H9 (cell line): ENCODE data around the gene TBC1D23. TPM values are rescaled to one million over a fixed set of nuclear protein-coding genes. Genes with fewer than 3 reads are reported as not detected.

Experiments used
- DNase-seq: peaks from one replicate; pipeline ENCODE4 v3.0.0-alpha.2; 2017
- H2AFZ ChIP-seq: one replicate; pipeline ENCODE4 v1.6.1; 2013; ENCODE audit warnings: mild to moderate bottlenecking, low read length, control low read depth, moderate library complexity
- H2AK5ac ChIP-seq: 2 replicates; pipeline ENCODE4 v1.6.1; 2013; ENCODE audit warnings: low read length, control low read depth, mixed read lengths; ENCODE audit not compliant: insufficient read length
- H2BK120ac ChIP-seq: one replicate; pipeline ENCODE4 v1.6.1; 2013; ENCODE audit warnings: low read depth, mild to moderate bottlenecking, low read length, control low read depth, inconsistent platforms; ENCODE audit not compliant: poor library complexity, severe bottlenecking
- H2BK12ac ChIP-seq: 2 replicates; pipeline ENCODE4 v1.6.1; 2013; ENCODE audit warnings: low read length, control low read depth, mixed read lengths, low read depth; ENCODE audit not compliant: insufficient read length
- H2BK15ac ChIP-seq: 2 replicates; pipeline ENCODE4 v1.6.1; 2013; ENCODE audit warnings: low read depth, low read length, control low read depth
- H2BK20ac ChIP-seq: one replicate; pipeline ENCODE4 v1.6.1; 2013; ENCODE audit warnings: low read depth, mild to moderate bottlenecking, low read length, control low read depth, inconsistent platforms; ENCODE audit not compliant: poor library complexity, severe bottlenecking
- H2BK5ac ChIP-seq: 2 replicates; pipeline ENCODE4 v1.6.1; 2013; ENCODE audit warnings: low read length, control low read depth, mixed read lengths; ENCODE audit not compliant: insufficient read length
- H3K14ac ChIP-seq: 2 replicates; pipeline ENCODE4 v1.6.1; 2013; ENCODE audit warnings: low read length, control low read depth; ENCODE audit not compliant: insufficient read depth
- H3K18ac ChIP-seq: 2 replicates; pipeline ENCODE4 v1.6.1; 2013; ENCODE audit warnings: low read depth, mild to moderate bottlenecking, mixed read lengths, low read length, control low read depth; ENCODE audit not compliant: insufficient read length
- H3K23ac ChIP-seq: 2 replicates; pipeline ENCODE4 v1.6.1; 2013; ENCODE audit warnings: low read length, control low read depth, mixed read lengths, low read depth; ENCODE audit not compliant: insufficient read length
- H3K23me2 ChIP-seq: 2 replicates; pipeline ENCODE4 v1.6.1; 2013; ENCODE audit warnings: low read depth, mild to moderate bottlenecking, mixed read lengths, low read length, control low read depth; ENCODE audit not compliant: insufficient read length, poor library complexity, severe bottlenecking
- H3K27ac ChIP-seq: 2 replicates; pipeline ENCODE4 v1.5.1; 2013; ENCODE audit warnings: low read length, control low read depth, mixed read lengths, low read depth; ENCODE audit not compliant: insufficient read length
- H3K27me3 ChIP-seq: 2 replicates; pipeline ENCODE4 v1.6.1; 2013; ENCODE audit warnings: low read length, control low read depth, inconsistent platforms; ENCODE audit not compliant: insufficient read depth
- H3K4ac ChIP-seq: 2 replicates; pipeline ENCODE4 v1.6.1; 2013; ENCODE audit warnings: low read depth, mild to moderate bottlenecking, control low read depth, inconsistent platforms, low read length, moderate library complexity
- H3K4me1 ChIP-seq: 2 replicates; pipeline ENCODE4 v1.6.1; 2013; ENCODE audit warnings: low read length, control low read depth, inconsistent platforms; ENCODE audit not compliant: insufficient read depth
- H3K4me2 ChIP-seq: 2 replicates; pipeline ENCODE4 v1.6.1; 2013; ENCODE audit warnings: low read length, control low read depth, mixed read lengths; ENCODE audit not compliant: insufficient read length, insufficient read depth
- H3K56ac ChIP-seq: 2 replicates; pipeline ENCODE4 v1.6.1; 2013; ENCODE audit warnings: low read depth, mild to moderate bottlenecking, mixed read lengths, low read length, control low read depth; ENCODE audit not compliant: insufficient read length
- H3K79me1 ChIP-seq: 2 replicates; pipeline ENCODE4 v1.6.1; 2013; ENCODE audit warnings: low read depth, mild to moderate bottlenecking, moderate library complexity, low read length, control low read depth, inconsistent platforms; ENCODE audit not compliant: insufficient read depth, poor library complexity, severe bottlenecking
- H3K79me2 ChIP-seq: 2 replicates; pipeline ENCODE4 v1.6.1; 2013; ENCODE audit warnings: low read length, control low read depth, inconsistent platforms; ENCODE audit not compliant: insufficient read depth
- H3K9ac ChIP-seq: 2 replicates; pipeline ENCODE4 v1.6.1; 2013; ENCODE audit warnings: low read length, control low read depth, mixed read lengths; ENCODE audit not compliant: insufficient read length; ENCODE audit errors: extremely low read depth
- H3K9me3 ChIP-seq: one replicate; pipeline ENCODE4 v1.6.1; 2013; ENCODE audit warnings: low read depth, low read length, inconsistent platforms; ENCODE audit not compliant: control insufficient read depth
- H3T11ph ChIP-seq: one replicate; pipeline ENCODE4 v1.6.1; 2013; ENCODE audit warnings: mild to moderate bottlenecking, low read length, control low read depth, inconsistent platforms
- H4K20me1 ChIP-seq: one replicate; pipeline ENCODE4 v1.6.1; 2013; ENCODE audit not compliant: control insufficient read depth, insufficient read length, insufficient read depth
- H4K5ac ChIP-seq: 2 replicates; pipeline ENCODE4 v1.6.1; 2013; ENCODE audit warnings: low read depth, mild to moderate bottlenecking, mixed read lengths, low read length, control low read depth; ENCODE audit not compliant: insufficient read length
- H4K8ac ChIP-seq: replicated peaks from 2 replicates; pipeline ENCODE4 v1.6.1; 2013; ENCODE audit warnings: low read length, control low read depth, mixed read lengths, low read depth; ENCODE audit not compliant: insufficient read length
- H4K91ac ChIP-seq: 2 replicates; pipeline ENCODE4 v1.6.1; 2013; ENCODE audit warnings: low read depth, mild to moderate bottlenecking, moderate library complexity, mixed read lengths, low read length, control low read depth; ENCODE audit not compliant: insufficient read length
- H3K27ac Mint-ChIP-seq, 3 experiments: 2 replicates in 2 of 3; 3 replicates in 1 of 3; pipeline ENCODE4 v1.8.0; 2020 to 2021; ENCODE audit warnings: mixed read lengths in 3 of 3, mild to moderate bottlenecking in 1 of 3, moderate library complexity in 1 of 3
- H3K27me3 Mint-ChIP-seq: 2 replicates; pipeline ENCODE4 v1.8.0; 2021; ENCODE audit warnings: low read depth, mild to moderate bottlenecking, moderate library complexity, mixed read lengths
- H3K36me3 Mint-ChIP-seq, 3 experiments: 2 replicates in 2 of 3; 3 replicates in 1 of 3; pipeline ENCODE4 v1.8.0; 2020 to 2021; ENCODE audit warnings: low read depth in 3 of 3, mixed read lengths in 3 of 3; ENCODE audit not compliant: insufficient read depth in 1 of 3
- H3K4me1 Mint-ChIP-seq, 2 experiments: 2 replicates each; pipeline ENCODE4 v1.8.0; 2020; ENCODE audit warnings: mixed read lengths in 2 of 2
- H3K4me3 Mint-ChIP-seq, 2 experiments: 2 replicates in 1 of 2; 3 replicates in 1 of 2; pipeline ENCODE4 v1.8.0; 2020 to 2021; ENCODE audit warnings: mild to moderate bottlenecking in 2 of 2, mixed read lengths in 2 of 2, moderate library complexity in 1 of 2
- H3K9me3 Mint-ChIP-seq, 2 experiments: 2 replicates in 1 of 2; 3 replicates in 1 of 2; pipeline ENCODE4 v1.8.0; 2020; ENCODE audit warnings: mild to moderate bottlenecking in 2 of 2, mixed read lengths in 2 of 2, moderate library complexity in 1 of 2
- CTCF ChIP-seq: fragments of 200-600 bp; sonication (generic); conservative IDR thresholded peaks from 3 replicates; pipeline ENCODE4 v1.8.0; 2021; ENCODE audit warnings: antibody characterized with exemption, mild to moderate bottlenecking
- WGBS: extraction: QIAGEN DNeasy Blood & Tissue Kit; methylation state at CpG from one replicate; pipeline ENCODE4 v1.1.7; 2013; ENCODE audit warnings: missing lambda C conversion rate, low lambda C conversion rate, mixed read lengths; ENCODE audit not compliant: insufficient read length; ENCODE audit errors: extremely low coverage; 5-methylcytosine and 5-hydroxymethylcytosine counted together
- total RNA-seq: library from RNA; stranded (reverse); gene quantifications from 2 replicates; pipeline ENCODE4 v1.2.1, GENCODE V29; 2021

TBC1D23 gene
- total RNA-seq, 1 experiment from 2014 or later, result 37.1 TPM

GRCh38 chr3:100277255-100277800 lies 16.5 kb downstream of the TBC1D23 start:
- Histone ChIP-seq H3K23me2 (no peaks in the 10 kb centered on the region), H2BK15ac (no peak overlapping the region), H2AK5ac (no peak overlapping the region), H4K20me1 (no peaks in the 10 kb centered on the region), H4K5ac (no peak overlapping the region), H3K9ac (no peak overlapping the region), H3K14ac (no peak overlapping the region), H2BK5ac (no peak overlapping the region), H3K79me2 (no peaks in the 10 kb centered on the region), H3K23ac (no peak overlapping the region), H2BK20ac (no peak overlapping the region), H3K27me3 (no peaks in the 10 kb centered on the region), H3T11ph (no peak overlapping the region), H3K4me1 (no peaks in the 10 kb centered on the region), H2BK120ac (no peak overlapping the region), H3K9me3 (no peaks in the 10 kb centered on the region), H3K79me1 (peaks cover 2% of the 10 kb centered on the region), H3K27ac (no peak overlapping the region), H4K8ac (no peak overlapping the region), H2AFZ (no peak overlapping the region), H4K91ac (no peak overlapping the region), H3K4me2 (no peak overlapping the region), H3K18ac (no peak overlapping the region), H3K56ac (no peak overlapping the region), H3K4ac (no peak overlapping the region), H2BK12ac (no peak overlapping the region)
- no peak for TF ChIP-seq CTCF
- Mint-ChIP-seq H3K27ac (no peak overlapping the region), H3K27me3 (no peaks in the 10 kb centered on the region), H3K36me3 (no peaks in the 10 kb centered on the region), H3K9me3 (no peaks in the 10 kb centered on the region), H3K4me3 (no peak overlapping the region), H3K4me1 (peaks cover 27 to 30% of the 10 kb centered on the region in 2 experiments)
- DNase-seq, result no peak
- WGBS, result no CpG with 5 or more reads among the region's 1 CpG
